DND-41 (cell line): Measurements from ENCODE around the gene DDX39A.

ENCODE experiments used
- CTCF ChIP-seq: IDR thresholded peaks from 2 replicates; pipeline ENCODE4 v1.5.1; 2012; ENCODE audit warnings: borderline replicate concordance, low read length, moderate library complexity, mild to moderate bottlenecking; ENCODE audit not compliant: poor library complexity, severe bottlenecking; ENCODE audit errors: extremely low read depth
- EZH2 ChIP-seq: IDR thresholded peaks from 3 replicates; pipeline ENCODE4 v1.6.1; 2012; ENCODE audit warnings: borderline replicate concordance, low read depth, mild to moderate bottlenecking, moderate library complexity, low read length, inconsistent platforms; ENCODE audit not compliant: severe bottlenecking

DNA sequence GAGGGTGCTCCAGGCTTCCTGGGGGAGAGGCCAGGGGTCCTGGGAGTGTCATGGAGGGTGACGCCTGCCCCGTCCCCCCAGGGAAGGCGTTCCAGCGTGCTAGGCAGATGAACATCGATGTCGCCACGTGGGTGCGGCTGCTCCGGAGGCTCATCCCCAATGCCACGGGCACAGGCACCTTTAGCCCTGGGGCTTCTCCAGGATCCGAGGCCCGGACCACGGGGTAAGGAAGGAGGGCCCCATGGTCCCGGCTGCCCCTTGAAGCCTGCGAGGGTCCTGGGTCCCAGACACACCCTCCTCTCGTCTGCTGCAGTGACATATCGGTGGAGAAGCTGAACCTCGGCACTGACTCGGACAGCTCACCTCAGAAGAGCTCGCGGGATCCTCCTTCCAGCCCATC is 44.6 kb upstream of the DDX39A start:
- no peak for TF ChIP-seq CTCF
- TF ChIP-seq EZH2 = no peak
